Stimulated activated memory B cell treated with anti-CD40 and anti-IgM and Interleukin-4, amounts not matched to agents 10 μg/mL and 1 μg/mL and 100 μg/mL, for 72 hours (primary cell): ENCODE results near the gene KCNN3.

ENCODE experiments used
- ATAC-seq: fragments of 150-1000 bp; cut with Tn5 transposase; 2 replicates; pipeline ENCODE4 v1.10.0; 2021
- H3K27ac Mint-ChIP-seq: one replicate; pipeline ENCODE4 v1.8.0; 2022; ENCODE audit warnings: mild to moderate bottlenecking, mixed read lengths
- H3K27me3 Mint-ChIP-seq: one replicate; pipeline ENCODE4 v1.8.0; 2022; ENCODE audit warnings: mixed read lengths
- H3K36me3 Mint-ChIP-seq: one replicate; pipeline ENCODE4 v1.8.0; 2022; ENCODE audit warnings: mixed read lengths
- H3K4me1 Mint-ChIP-seq: one replicate; pipeline ENCODE4 v1.8.0; 2022; ENCODE audit warnings: mixed read lengths
- H3K4me3 Mint-ChIP-seq: one replicate; pipeline ENCODE4 v1.8.0; 2022; ENCODE audit warnings: mild to moderate bottlenecking, moderate library complexity, mixed read lengths
- H3K9me3 Mint-ChIP-seq: one replicate; pipeline ENCODE4 v1.8.0; 2022; ENCODE audit warnings: mixed read lengths

The KCNN3 gene

GRCh38 chr1:154843636-154844296 lies 26.3 kb downstream of the KCNN3 start:
- ATAC-seq: no peak
- no peaks in the 10 kb centered on the region for H3K36me3 Mint-ChIP-seq
- peaks cover 24% of the 10 kb centered on the region for H3K4me1 Mint-ChIP-seq
- H3K9me3 Mint-ChIP-seq: no peaks in the 10 kb centered on the region
- H3K4me3 Mint-ChIP-seq: peak overlapping the region; percentile 6
- peaks cover 53% of the 10 kb centered on the region for H3K27me3 Mint-ChIP-seq
- H3K27ac Mint-ChIP-seq: peak overlapping the region; percentile 7

GRCh38 chr1:154842635-154843034 lies 27.4 kb downstream of the KCNN3 start:
- Mint-ChIP-seq H3K4me3 (no peak overlapping the region), H3K9me3 (no peaks in the 10 kb centered on the region), H3K36me3 (no peaks in the 10 kb centered on the region), H3K4me1 (peaks cover 29% of the 10 kb centered on the region), H3K27ac (no peak overlapping the region), H3K27me3 (peaks cover 50% of the 10 kb centered on the region)
- no peak for ATAC-seq

GRCh38 chr1:154841384-154841783 lies 28.7 kb downstream of the KCNN3 start:
- no peaks in the 10 kb centered on the region for H3K9me3 Mint-ChIP-seq
- peaks cover 34% of the 10 kb centered on the region for H3K4me1 Mint-ChIP-seq
- H3K36me3 Mint-ChIP-seq: no peaks in the 10 kb centered on the region
- no peak overlapping the region for H3K4me3 Mint-ChIP-seq
- peaks cover 60% of the 10 kb centered on the region for H3K27me3 Mint-ChIP-seq
- no peak overlapping the region for H3K27ac Mint-ChIP-seq
- ATAC-seq: no peak

GRCh38 chr1:154840269-154841176 lies 29.6 kb downstream of the KCNN3 start:
- H3K4me1 Mint-ChIP-seq: peaks cover 28% of the 10 kb centered on the region
- H3K27ac Mint-ChIP-seq: no peak overlapping the region
- no peak overlapping the region for H3K4me3 Mint-ChIP-seq
- no peak for ATAC-seq
- H3K27me3 Mint-ChIP-seq: peaks cover 61% of the 10 kb centered on the region
- H3K9me3 Mint-ChIP-seq: no peaks in the 10 kb centered on the region
- H3K36me3 Mint-ChIP-seq: no peaks in the 10 kb centered on the region

DNA sequence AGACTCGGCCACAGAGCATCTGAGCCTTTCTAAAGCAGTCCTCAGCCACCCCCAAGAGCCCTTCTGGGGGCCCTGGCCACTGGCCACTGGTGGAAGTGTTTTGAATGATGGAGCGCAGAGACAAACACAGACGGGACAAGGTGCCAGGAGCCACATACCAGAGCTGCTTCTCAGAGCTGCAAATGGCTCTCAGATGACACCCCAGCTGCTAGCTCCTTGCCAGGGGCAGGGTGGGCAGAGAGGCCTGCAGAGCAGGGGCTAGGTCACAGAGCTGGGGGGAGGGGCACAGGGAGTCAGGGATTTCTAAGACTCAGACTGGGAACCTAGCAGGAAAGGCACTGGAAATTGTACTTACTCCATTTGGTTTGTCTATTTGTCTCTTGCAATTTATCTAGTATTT lies 30.4 kb downstream of the KCNN3 start:
- Mint-ChIP-seq H3K4me3 (no peak overlapping the region), H3K36me3 (no peaks in the 10 kb centered on the region), H3K27me3 (peaks cover 55% of the 10 kb centered on the region), H3K9me3 (no peaks in the 10 kb centered on the region), H3K27ac (no peak overlapping the region), H3K4me1 (peaks cover 24% of the 10 kb centered on the region)
- ATAC-seq: no peak

- H3K27me3 Mint-ChIP-seq: peaks cover 48% of the 10 kb centered on the region
- ATAC-seq: no peak
Measured at GRCh38 chr1:154838988-154839387, 31.1 kb downstream of the KCNN3 start.

GRCh38 chr1:154838461-154838860 lies 31.6 kb downstream of the KCNN3 start:
- Mint-ChIP-seq H3K4me1 (peaks cover 14% of the 10 kb centered on the region), H3K36me3 (no peaks in the 10 kb centered on the region), H3K27me3 (peaks cover 43% of the 10 kb centered on the region), H3K4me3 (no peak overlapping the region), H3K27ac (no peak overlapping the region), H3K9me3 (no peaks in the 10 kb centered on the region)
- ATAC-seq: no peak

More at GRCh38 chr1:154838988-154839387, 31.1 kb downstream of the KCNN3 start:
- H3K9me3 Mint-ChIP-seq: no peaks in the 10 kb centered on the region
- no peaks in the 10 kb centered on the region for H3K36me3 Mint-ChIP-seq
- H3K27ac Mint-ChIP-seq: no peak overlapping the region
- no peak overlapping the region for H3K4me3 Mint-ChIP-seq
- H3K4me1 Mint-ChIP-seq: peaks cover 19% of the 10 kb centered on the region

DNA sequence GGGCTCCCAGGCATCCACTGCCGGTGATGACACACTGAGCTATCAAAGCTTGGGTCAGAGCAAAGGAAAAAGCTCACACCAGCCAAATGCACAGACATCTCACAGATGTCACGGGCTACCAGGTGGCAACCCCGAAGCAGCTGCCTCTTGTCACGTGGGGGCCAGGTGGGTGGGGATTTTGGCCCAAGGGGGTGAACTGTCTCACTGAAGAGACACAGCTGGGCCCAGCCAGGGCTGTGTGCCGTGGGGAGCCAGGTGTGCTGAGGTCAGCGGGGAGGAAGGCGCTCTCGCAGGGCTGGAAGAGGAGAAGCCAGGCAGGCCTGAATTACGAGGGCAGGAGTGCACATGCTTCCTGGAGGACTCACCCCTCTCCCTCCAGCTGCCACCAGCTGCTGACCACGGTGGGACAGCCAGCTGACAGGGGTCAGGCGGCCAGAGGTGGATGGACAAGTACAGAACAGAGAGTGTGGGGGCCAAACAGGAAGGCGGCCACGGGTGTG lies 32.4 kb downstream of the KCNN3 start:
- peak; percentile 77 for ATAC-seq
- H3K4me1 Mint-ChIP-seq: peaks cover 10% of the 10 kb centered on the region
- H3K27ac Mint-ChIP-seq: no peak overlapping the region
- H3K4me3 Mint-ChIP-seq: no peak overlapping the region
- H3K27me3 Mint-ChIP-seq: peaks cover 36% of the 10 kb centered on the region
- H3K9me3 Mint-ChIP-seq: no peaks in the 10 kb centered on the region
- H3K36me3 Mint-ChIP-seq: no peaks in the 10 kb centered on the region

DNA sequence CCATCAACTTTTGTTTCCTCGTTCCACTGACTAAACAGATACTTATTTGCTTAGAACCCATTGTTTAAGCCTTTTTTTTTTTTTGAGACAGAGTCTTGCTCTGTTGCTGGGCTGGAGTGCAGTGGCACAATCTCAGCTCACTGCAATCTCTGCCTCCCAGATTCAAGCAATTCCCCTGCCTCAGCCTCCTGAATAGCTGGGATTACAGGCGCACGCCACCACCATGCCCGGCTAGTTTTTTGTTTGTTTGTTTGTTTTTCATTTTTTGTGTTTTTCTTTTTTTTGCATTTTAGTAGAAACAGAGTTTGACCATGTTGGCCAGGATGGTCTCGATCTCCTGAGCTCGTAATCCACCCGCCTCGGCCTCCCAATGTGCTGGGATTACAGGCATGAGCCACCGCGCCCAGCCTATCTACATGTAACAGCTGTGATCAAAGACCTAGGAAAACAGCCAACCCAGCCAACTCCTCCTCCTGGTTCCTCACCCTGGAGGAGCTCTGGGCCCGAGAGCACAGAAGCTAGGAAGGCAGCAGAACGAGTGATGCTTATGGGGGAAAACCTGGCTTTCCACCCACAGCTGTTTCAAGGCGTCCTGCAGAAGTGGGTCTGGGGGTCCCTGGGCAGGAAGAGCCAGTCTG lies 32.9 kb downstream of the KCNN3 start:
- Mint-ChIP-seq H3K36me3 (no peaks in the 10 kb centered on the region), H3K27ac (no peak overlapping the region), H3K27me3 (peaks cover 34% of the 10 kb centered on the region), H3K4me1 (peaks cover 10% of the 10 kb centered on the region), H3K9me3 (no peaks in the 10 kb centered on the region), H3K4me3 (no peak overlapping the region)
- no peak for ATAC-seq

DNA sequence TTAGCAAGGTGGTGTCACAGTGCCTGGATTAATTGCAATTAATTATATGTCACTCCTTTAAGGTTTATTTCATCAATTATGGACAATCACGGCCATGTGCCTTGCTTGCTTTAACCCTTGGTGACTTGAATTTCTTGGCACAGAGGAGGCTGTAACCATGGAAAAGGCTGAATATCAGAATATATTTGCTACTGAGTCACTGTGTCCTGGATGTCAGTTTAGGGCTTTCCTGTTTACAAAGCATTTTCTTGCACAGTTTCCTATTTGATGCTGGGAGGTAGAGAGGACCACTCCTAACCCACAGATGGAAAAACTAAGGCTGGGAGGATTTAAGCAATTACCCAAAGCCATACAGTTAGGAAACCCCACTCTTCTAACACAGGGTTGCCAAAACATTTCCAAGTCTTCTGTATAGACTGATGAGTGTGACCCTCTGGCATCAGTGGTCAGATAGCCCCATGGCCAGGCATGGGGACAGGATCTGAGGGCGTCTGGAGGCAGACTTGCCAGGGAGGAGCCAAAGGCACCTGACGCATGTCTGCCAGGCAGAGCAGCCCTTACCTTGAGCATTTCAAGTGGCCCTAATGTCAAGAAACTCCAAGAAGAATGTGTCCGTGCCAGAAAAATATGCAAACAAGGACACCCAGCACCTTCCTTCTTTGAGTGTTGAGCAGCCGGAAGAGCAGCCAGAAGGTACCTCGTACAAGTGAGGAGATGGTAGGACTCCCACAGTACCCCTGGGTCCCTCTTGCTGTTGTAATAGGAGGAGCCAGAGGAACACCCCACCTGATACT lies 34.4 kb downstream of the KCNN3 start:
- H3K36me3 Mint-ChIP-seq: no peaks in the 10 kb centered on the region
- H3K4me1 Mint-ChIP-seq: peaks cover 10% of the 10 kb centered on the region
- H3K27ac Mint-ChIP-seq: no peak overlapping the region
- H3K27me3 Mint-ChIP-seq: peaks cover 34% of the 10 kb centered on the region
- H3K4me3 Mint-ChIP-seq: no peak overlapping the region
- no peaks in the 10 kb centered on the region for H3K9me3 Mint-ChIP-seq
- no peak for ATAC-seq

- Mint-ChIP-seq H3K27ac (no peak overlapping the region), H3K4me1 (peaks cover 10% of the 10 kb centered on the region), H3K9me3 (no peaks in the 10 kb centered on the region), H3K4me3 (no peak overlapping the region), H3K36me3 (no peaks in the 10 kb centered on the region), H3K27me3 (peaks cover 27% of the 10 kb centered on the region)
- no peak for ATAC-seq
Measured at GRCh38 chr1:154833841-154834240, 36.2 kb downstream of the KCNN3 start.

GRCh38 chr1:154833209-154833608 lies 36.9 kb downstream of the KCNN3 start:
- no peak for ATAC-seq
- H3K4me3 Mint-ChIP-seq: no peak overlapping the region
- peaks cover 23% of the 10 kb centered on the region for H3K27me3 Mint-ChIP-seq
- H3K36me3 Mint-ChIP-seq: no peaks in the 10 kb centered on the region
- H3K27ac Mint-ChIP-seq: no peak overlapping the region
- H3K9me3 Mint-ChIP-seq: no peaks in the 10 kb centered on the region
- H3K4me1 Mint-ChIP-seq: peaks cover 10% of the 10 kb centered on the region

- no peak for ATAC-seq
- Mint-ChIP-seq H3K36me3 (no peaks in the 10 kb centered on the region), H3K27me3 (peaks cover 16% of the 10 kb centered on the region), H3K9me3 (no peaks in the 10 kb centered on the region), H3K4me1 (peaks cover 3% of the 10 kb centered on the region), H3K27ac (no peak overlapping the region), H3K4me3 (no peak overlapping the region)
Measured at GRCh38 chr1:154832384-154832783, 37.7 kb downstream of the KCNN3 start.

- no peak overlapping the region for H3K4me3 Mint-ChIP-seq
- H3K4me1 Mint-ChIP-seq: no peaks in the 10 kb centered on the region
- H3K9me3 Mint-ChIP-seq: no peaks in the 10 kb centered on the region
- no peak for ATAC-seq
- no peaks in the 10 kb centered on the region for H3K36me3 Mint-ChIP-seq
- no peak overlapping the region for H3K27ac Mint-ChIP-seq
- peaks cover 7% of the 10 kb centered on the region for H3K27me3 Mint-ChIP-seq
Measured at GRCh38 chr1:154831462-154831861, 38.6 kb downstream of the KCNN3 start.

GRCh38 chr1:154829062-154829461 lies 41.0 kb downstream of the KCNN3 start:
- H3K4me3 Mint-ChIP-seq: no peak overlapping the region
- no peaks in the 10 kb centered on the region for H3K27me3 Mint-ChIP-seq

More at GRCh38 chr1:154829062-154829461, 41.0 kb downstream of the KCNN3 start:
- Mint-ChIP-seq H3K4me1 (no peaks in the 10 kb centered on the region), H3K36me3 (no peaks in the 10 kb centered on the region), H3K9me3 (no peaks in the 10 kb centered on the region), H3K27ac (no peak overlapping the region)
- ATAC-seq: no peak
